Ecto neural progenitor cell (in vitro differentiated cells): ENCODE results near the gene EID1.
A peak's percentile ranks its signal among the peaks of the same experiment; 100 is the strongest.
"Not testable (repeated sequence)": the region's sequence is repeated elsewhere in the genome, so short reads cannot be mapped to it uniquely, and the experiment has no call there.

Experiments
- DNase-seq: peaks from one replicate; pipeline ENCODE4 v3.0.0-alpha.2; 2018; ENCODE audit warnings: low spot score

EID1 gene

DNA sequence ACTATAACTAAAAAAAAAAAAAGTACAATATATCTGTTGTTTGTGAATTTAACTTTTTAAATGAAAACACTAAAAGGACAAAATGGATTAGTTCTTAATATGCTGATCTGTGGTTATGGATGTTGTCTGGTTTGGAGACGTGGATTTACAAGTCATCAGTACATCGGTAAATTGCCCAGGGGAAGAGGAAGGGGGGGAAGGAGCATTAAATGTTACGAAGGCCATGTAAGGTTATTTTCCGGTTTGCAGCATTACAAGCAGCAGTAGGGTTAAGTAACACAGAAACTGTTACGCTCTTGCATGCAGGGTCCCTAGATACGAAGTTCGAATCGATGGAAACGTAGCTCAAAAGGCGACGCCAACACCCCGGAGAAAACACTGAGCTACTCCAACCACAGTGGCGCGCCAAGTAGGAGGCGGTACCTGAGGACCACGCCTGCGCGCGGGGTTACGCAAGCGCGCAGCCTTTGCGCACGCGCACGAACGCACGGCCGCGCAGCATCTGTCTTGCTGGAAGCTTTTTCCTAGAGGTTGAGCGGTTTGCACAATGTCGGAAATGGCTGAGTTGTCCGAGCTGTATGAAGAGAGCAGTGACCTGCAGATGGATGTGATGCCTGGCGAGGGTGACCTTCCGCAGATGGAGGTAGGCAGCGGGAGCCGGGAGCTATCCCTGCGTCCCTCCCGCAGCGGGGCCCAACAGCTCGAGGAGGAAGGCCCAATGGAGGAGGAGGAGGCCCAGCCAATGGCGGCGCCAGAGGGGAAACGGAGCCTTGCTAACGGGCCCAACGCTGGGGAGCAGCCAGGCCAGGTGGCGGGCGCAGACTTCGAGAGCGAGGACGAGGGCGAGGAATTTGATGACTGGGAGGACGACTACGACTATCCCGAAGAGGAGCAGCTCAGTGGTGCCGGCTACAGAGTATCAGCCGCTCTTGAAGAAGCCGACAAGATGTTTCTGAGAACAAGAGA, at the start of gene EID1:
TSS of gene EID1 (plus strand) at position 505 of the 966 bp plus-strand sequence. CDS start at position 548, 43 bp downstream.
- DNase-seq = peak; percentile 95

- DNase-seq = no peak
These were observed 49.5 kb upstream of the EID1 start for GRCh38 chr15:48828471-48828870.

GRCh38 chr15:48828906-48829305, 49.0 kb upstream of the EID1 start:
- no peak for DNase-seq

GRCh38 chr15:48832648-48833047, 45.3 kb upstream of the EID1 start:
- DNase-seq = no peak

- DNase-seq = no peak
These were observed 44.3 kb upstream of the EID1 start for GRCh38 chr15:48833526-48834239.

GRCh38 chr15:48834756-48835155, 43.2 kb upstream of the EID1 start:
- no peak for DNase-seq

GRCh38 chr15:48842501-48842900, 35.4 kb upstream of the EID1 start:
- no peak for DNase-seq

GRCh38 chr15:48845123-48845522, 32.8 kb upstream of the EID1 start:
- DNase-seq = no peak

GRCh38 chr15:48850648-48851047, 27.3 kb upstream of the EID1 start:
- DNase-seq = no peak

DNA sequence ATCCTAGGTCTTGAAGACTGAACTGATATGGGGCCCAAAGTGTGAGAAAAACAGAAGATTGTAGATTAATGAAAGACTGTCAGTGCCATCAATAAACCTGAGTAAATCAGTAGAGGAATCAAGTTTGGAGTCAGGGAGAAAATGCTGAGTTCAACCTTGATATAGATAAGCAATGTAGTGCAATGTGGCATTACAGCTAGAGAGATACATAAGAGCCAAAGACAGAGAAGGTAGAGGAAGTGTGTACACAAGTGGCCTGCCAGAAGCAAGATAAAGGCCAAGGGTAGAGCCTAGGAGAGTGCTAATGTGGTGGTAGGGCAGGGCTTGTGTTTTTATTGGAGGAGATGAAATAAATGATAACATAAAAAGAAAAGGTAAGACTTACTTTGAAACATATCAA, 26.0 kb upstream of the EID1 start:
- no peak for DNase-seq

DNA sequence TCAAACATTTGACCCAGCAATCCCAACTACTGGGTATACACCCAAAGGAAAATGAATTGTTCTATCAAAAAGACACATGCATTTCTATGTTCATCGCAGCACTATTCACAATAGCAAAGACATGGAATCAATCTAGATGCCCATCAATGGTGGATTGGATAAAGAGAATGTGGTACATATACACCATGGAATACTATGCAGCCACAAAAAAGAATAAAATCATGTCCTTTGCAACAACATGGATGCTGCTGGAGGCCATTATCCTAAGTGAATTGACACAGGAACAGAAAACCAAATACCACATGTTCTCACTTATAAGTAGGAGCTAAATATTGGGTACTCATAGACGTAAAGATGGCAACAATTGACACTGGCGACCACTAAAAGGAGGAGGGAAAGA, 23.5 kb upstream of the EID1 start:
- DNase-seq = not testable (repeated sequence)

DNA sequence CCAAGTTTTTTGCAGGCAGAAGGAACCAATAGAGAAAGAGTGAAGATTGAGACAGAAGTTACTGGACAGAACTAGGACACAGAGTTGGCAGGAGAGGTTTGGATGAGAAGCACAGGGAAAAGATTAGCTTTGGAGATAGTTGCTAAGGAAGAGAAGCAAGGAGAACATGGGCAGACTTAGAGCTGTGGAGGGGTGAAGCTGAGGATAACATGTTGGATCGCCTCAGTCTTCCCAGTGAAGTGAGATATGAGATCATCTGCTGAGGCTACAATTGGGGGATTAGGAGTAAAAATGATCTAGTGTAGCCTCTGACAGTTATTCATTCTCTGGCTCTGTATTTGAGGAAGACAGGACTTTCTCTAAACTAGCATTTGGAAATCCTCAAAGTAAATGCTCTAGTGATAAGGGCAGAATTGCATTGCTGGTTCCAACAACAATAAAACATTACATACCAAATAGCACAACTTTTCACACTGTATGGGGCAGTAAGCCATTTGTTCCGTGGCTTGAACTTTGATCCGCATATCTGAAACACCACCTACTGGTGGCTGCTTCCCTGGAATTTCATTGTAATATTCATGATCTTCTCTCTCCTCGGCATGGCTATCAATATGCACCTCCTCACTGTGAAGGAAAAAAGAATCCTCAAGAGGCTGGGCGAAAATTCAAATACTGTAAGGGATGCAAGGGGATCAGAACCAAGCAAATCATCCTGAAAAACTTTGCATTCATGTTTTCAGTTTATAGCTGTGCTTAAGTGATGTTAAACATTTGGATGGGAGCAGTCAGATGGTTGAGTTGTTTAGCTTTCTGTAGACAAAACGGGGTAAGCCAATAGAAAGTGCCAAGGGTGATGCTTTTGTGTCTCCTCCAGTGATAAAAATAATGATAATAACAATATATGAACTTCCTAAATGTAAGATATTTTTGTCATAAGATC, 22.2 kb upstream of the EID1 start:
- DNase-seq = no peak

- no peak for DNase-seq
These were observed 21.0 kb upstream of the EID1 start for GRCh38 chr15:48856942-48857341.

- DNase-seq = no peak
These were observed 19.5 kb upstream of the EID1 start for GRCh38 chr15:48858401-48858800.

- no peak for DNase-seq
These were observed 18.5 kb upstream of the EID1 start for GRCh38 chr15:48859426-48859825.

GRCh38 chr15:48861813-48862431, 16.0 kb upstream of the EID1 start:
- no peak for DNase-seq

DNA sequence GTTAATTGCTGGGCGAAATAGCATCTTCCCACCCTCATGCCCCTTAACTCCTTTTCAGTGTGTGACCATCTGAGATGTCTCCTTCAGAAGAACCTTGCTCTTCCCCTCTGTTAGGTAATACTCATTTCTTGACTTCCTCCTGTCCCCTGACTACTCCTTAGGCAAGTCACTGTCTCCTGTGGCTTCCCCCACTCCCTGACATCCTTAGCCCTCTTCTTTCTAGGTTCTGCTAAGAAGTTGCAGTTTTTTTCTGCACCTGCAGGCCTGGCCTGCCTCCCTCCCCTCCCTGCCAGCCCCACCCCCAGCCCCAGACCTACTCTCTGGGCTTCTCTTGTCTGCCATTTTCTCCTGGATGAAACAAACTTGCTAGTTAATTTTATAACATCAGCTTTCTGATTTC, 15.2 kb upstream of the EID1 start:
- no peak for DNase-seq

DNA sequence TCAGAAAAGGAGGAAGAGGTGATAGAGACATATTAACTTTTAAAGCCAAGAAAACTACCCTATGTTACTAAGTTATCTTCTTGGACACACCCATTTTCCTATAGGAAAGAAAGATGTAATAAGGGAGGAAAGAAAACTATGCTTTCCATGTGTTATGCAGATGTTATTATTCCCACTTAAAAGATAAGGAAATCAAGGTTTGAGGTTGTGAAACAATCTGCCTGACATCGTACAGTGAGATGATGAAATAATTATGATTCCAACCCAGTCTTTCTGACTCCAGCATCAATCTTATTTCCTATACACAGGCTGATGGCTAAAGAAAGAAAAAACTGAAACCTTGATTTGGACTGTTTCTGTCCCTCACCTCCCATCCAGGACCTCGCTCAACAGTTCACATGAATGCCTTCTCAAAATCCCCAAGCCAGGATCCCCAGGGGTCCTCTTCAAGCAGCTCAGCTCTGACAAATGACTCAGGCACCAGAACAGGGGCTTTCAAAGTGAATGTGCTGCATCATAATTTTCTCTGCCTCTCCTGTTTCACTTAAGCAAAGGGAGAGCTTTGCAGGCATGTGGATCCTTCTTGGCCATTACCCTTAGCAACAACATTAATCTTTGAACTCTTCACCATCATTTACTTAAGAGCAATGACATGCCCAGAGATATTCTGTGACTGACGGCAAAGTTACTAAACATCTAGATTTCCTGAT, 12.4 kb upstream of the EID1 start:
- DNase-seq = no peak

DNA sequence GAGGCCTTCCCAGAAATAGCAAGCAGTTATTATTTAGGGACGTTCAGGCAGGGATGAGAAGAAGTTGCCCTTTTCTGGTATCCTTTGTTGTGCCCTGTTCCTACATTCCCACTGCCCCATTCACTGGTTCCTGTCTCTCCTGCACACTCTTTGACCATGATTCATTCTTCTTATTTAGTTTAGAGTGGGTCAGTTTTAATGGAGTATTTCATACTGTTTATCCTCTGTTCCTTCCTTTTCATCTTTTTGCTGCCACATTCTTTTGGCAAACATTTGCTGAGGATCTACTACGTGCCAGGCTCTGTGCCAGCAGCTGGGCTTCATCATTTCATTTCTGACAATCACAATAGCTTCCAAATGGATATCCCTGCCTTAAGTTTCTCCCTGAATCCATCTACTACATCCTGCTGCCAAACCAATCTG, 11.8 kb upstream of the EID1 start:
- DNase-seq = no peak

DNA sequence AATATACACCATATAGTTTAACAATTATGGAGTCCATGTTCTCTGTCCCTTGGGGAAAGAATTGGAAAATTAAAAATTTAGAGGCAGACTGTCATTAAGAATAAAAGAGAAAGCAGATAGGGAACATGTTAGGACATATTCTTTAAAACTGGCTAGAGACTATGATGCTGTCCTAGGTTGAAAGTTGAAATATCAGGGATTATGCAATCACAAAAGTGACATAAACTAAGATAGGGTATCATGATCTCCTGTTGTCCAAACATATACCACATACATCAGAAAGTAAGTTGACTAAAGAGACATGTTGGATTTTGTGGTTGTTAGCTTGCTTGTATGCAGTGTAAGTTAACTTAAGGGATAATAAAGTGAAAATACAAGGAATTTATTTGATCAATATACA, 9.9 kb upstream of the EID1 start:
- no peak for DNase-seq

GRCh38 chr15:48868536-48868935, 9.4 kb upstream of the EID1 start:
- no peak for DNase-seq
